ENCODE results near the gene NVL. TPM values are rescaled to one million over a fixed set of nuclear protein-coding genes. Genes with fewer than 3 reads are reported as not detected.
"Not testable (repeated sequence)": the region's sequence is repeated elsewhere in the genome, so short reads cannot be mapped to it uniquely, and the experiment has no call there.

NVL gene
- polyA plus RNA-seq, 1 of the 3 experiments (the other 2 are of a cell fraction), result 12.4 TPM

DNA sequence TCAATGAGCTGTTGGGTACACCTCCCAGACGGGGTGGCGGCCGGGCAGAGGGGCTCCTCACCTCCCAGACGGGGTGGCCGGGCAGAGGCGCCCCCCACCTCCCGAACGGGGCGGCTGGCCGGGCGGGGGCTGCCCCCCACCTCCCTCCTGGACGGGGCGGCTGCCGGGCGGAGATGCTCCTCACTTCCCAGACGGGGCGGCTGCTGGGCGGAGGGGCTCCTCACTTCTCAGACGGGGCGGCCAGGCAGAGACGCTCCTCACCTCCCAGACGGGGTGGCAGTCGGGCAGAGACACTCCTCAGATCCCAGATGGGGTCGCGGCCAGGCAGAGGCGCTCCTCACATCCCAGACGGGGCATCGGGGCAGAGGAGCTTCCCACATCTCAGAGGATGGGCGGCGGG, 19.7 kb upstream of the NVL start:
- H4K20me1 ChIP-seq (ENCODE audit: insufficient read depth); H3K36me3 ChIP-seq (replicated peaks in 1 of 2; ENCODE audit: control insufficient read depth in 1 of 2, insufficient read depth in 2 of 2, low read length in 1 of 2); DNase-seq; H3K4me2 ChIP-seq; H3K9me3 ChIP-seq; H3K4me3 ChIP-seq (ENCODE audit: low read depth in 2 of 2, low read length in 1 of 2); H3K9me2 ChIP-seq; H3K4me1 ChIP-seq (ENCODE audit: control insufficient read depth in 1 of 2, insufficient read depth in 2 of 2, low read depth in 1 of 2, low read length in 1 of 2); POLR2A ChIA-PET; H3K79me2 ChIP-seq (ENCODE audit: insufficient read depth); H3K27ac ChIP-seq (ENCODE audit: low read depth in 2 of 2, low read length in 1 of 2); H3K9ac ChIP-seq; CTCF ChIA-PET; H3K27me3 ChIP-seq (ENCODE audit: insufficient read depth); H3F3A ChIP-seq (replicated peaks; ENCODE audit: insufficient read depth); H2AFZ ChIP-seq (ENCODE audit: low read depth): not testable (repeated sequence)
- 80% methylated on average over 22 of the region's 30 CpGs for WGBS (ENCODE audit: low lambda C conversion rate)

DNA sequence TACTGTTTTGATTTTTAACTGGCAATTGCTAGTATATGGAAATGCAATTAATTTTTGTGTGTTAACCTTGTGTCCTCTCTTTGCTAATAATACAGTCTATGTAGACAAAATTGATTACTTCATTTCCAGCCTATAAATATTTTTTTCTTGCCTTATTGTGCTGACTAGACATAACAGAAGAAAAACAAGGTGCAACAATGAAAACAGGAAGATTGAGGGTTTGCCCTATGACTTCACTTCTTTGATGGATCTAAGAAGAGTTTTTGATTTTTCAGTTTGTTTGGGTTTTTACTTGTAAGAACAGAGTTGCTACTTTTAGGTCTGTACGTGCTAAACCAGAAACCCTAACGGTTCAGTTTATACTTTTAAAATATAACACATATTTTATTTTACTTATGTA, 18.2 kb upstream of the NVL start:
- Histone ChIP-seq H4K20me1 (ENCODE audit: insufficient read depth) (no peaks in the 10 kb centered on the region), H3K79me2 (ENCODE audit: insufficient read depth) (no peaks in the 10 kb centered on the region), H3K36me3 (replicated peaks in 1 of 2; ENCODE audit: control insufficient read depth in 1 of 2, insufficient read depth in 2 of 2, low read length in 1 of 2) (no peaks in the 10 kb centered on the region), H3K9me3 (peaks cover 8% of the 10 kb centered on the region; the same call in 1 of the 2 replicates), H3K4me1 (ENCODE audit: control insufficient read depth in 1 of 2, insufficient read depth in 2 of 2, low read depth in 1 of 2, low read length in 1 of 2) (no peaks in the 10 kb centered on the region), H3K9me2 (no peaks in the 10 kb centered on the region), H3K27me3 (ENCODE audit: insufficient read depth) (no peaks in the 10 kb centered on the region), H2AFZ (ENCODE audit: low read depth) (no peak overlapping the region), H3F3A (replicated peaks; ENCODE audit: insufficient read depth) (peaks cover 5% of the 10 kb centered on the region), H3K27ac (ENCODE audit: low read depth in 2 of 2, low read length in 1 of 2) (no peak overlapping the region), H3K4me2 (no peak overlapping the region), H3K4me3 (ENCODE audit: low read depth in 2 of 2, low read length in 1 of 2) (no peak overlapping the region), H3K9ac (no peak overlapping the region)
- ChIA-PET CTCF (no interaction called here), POLR2A (no interaction called here)
- TF ChIP-seq TEAD4 (IDR thresholded peaks at IDR 0.05; ENCODE audit: borderline replicate concordance, insufficient read depth) (no peak), RAD21 (IDR thresholded peaks at IDR 0.05; ENCODE audit: low read length) (no peak), TCF12 (IDR thresholded peaks at IDR 0.05) (no peak), EZH2phosphoT487 (IDR thresholded peaks at IDR 0.05; ENCODE audit: borderline replicate concordance, low read depth) (no peak), FOXJ3 (CRISPR knock-in tag; IDR thresholded peaks at IDR 0.05) (no peak), TAF1 (IDR thresholded peaks at IDR 0.05; ENCODE audit: borderline replicate concordance, low read depth, low read length) (no peak)
- TF ChIP-seq, protein P1, sequence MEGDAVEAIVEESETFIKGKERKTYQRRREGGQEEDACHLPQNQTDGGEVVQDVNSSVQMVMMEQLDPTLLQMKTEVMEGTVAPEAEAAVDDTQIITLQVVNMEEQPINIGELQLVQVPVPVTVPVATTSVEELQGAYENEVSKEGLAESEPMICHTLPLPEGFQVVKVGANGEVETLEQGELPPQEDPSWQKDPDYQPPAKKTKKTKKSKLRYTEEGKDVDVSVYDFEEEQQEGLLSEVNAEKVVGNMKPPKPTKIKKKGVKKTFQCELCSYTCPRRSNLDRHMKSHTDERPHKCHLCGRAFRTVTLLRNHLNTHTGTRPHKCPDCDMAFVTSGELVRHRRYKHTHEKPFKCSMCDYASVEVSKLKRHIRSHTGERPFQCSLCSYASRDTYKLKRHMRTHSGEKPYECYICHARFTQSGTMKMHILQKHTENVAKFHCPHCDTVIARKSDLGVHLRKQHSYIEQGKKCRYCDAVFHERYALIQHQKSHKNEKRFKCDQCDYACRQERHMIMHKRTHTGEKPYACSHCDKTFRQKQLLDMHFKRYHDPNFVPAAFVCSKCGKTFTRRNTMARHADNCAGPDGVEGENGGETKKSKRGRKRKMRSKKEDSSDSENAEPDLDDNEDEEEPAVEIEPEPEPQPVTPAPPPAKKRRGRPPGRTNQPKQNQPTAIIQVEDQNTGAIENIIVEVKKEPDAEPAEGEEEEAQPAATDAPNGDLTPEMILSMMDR (IDR thresholded peaks at IDR 0.05), result no peak
- TF ChIP-seq, protein P2, sequence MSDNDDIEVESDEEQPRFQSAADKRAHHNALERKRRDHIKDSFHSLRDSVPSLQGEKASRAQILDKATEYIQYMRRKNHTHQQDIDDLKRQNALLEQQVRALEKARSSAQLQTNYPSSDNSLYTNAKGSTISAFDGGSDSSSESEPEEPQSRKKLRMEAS (IDR thresholded peaks at IDR 0.05; ENCODE audit: low read depth), result no peak
- TF ChIP-seq, protein P3, sequence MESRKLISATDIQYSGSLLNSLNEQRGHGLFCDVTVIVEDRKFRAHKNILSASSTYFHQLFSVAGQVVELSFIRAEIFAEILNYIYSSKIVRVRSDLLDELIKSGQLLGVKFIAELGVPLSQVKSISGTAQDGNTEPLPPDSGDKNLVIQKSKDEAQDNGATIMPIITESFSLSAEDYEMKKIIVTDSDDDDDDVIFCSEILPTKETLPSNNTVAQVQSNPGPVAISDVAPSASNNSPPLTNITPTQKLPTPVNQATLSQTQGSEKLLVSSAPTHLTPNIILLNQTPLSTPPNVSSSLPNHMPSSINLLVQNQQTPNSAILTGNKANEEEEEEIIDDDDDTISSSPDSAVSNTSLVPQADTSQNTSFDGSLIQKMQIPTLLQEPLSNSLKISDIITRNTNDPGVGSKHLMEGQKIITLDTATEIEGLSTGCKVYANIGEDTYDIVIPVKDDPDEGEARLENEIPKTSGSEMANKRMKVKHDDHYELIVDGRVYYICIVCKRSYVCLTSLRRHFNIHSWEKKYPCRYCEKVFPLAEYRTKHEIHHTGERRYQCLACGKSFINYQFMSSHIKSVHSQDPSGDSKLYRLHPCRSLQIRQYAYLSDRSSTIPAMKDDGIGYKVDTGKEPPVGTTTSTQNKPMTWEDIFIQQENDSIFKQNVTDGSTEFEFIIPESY (IDR thresholded peaks at IDR 0.05; ENCODE audit: borderline replicate concordance, low read depth), result no peak
- TF ChIP-seq, protein P4, sequence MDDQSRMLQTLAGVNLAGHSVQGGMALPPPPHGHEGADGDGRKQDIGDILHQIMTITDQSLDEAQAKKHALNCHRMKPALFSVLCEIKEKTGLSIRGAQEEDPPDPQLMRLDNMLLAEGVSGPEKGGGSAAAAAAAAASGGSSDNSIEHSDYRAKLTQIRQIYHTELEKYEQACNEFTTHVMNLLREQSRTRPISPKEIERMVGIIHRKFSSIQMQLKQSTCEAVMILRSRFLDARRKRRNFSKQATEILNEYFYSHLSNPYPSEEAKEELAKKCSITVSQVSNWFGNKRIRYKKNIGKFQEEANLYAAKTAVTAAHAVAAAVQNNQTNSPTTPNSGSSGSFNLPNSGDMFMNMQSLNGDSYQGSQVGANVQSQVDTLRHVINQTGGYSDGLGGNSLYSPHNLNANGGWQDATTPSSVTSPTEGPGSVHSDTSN (IDR thresholded peaks at IDR 0.05), result no peak
- 86% methylated on average over 2 of the region's 2 CpGs for WGBS (ENCODE audit: low lambda C conversion rate)
- DNase-seq, result no peak

Data from SK-N-SH (cell line).